Fibroblast of mammary gland (primary cell): Measurements from ENCODE around the gene KCTD21.

Experiments used
- DNase-seq: peaks from one replicate; pipeline ENCODE4 v3.0.0-alpha.2; 2010; ENCODE audit warnings: low read depth
- H3K4me3 ChIP-seq: 2 replicates; pipeline ENCODE4 v1.5.1; 2011; ENCODE audit warnings: low read depth, mild to moderate bottlenecking, low read length, moderate library complexity; ENCODE audit not compliant: control insufficient read depth
- TF ChIP-seq, protein P1 (sequence below): conservative IDR thresholded peaks from 2 replicates; pipeline ENCODE4 v1.5.1; 2011; ENCODE audit warnings: low read depth, low read length, inconsistent platforms; ENCODE audit not compliant: control insufficient read depth, insufficient read depth

KCTD21 gene

DNA sequence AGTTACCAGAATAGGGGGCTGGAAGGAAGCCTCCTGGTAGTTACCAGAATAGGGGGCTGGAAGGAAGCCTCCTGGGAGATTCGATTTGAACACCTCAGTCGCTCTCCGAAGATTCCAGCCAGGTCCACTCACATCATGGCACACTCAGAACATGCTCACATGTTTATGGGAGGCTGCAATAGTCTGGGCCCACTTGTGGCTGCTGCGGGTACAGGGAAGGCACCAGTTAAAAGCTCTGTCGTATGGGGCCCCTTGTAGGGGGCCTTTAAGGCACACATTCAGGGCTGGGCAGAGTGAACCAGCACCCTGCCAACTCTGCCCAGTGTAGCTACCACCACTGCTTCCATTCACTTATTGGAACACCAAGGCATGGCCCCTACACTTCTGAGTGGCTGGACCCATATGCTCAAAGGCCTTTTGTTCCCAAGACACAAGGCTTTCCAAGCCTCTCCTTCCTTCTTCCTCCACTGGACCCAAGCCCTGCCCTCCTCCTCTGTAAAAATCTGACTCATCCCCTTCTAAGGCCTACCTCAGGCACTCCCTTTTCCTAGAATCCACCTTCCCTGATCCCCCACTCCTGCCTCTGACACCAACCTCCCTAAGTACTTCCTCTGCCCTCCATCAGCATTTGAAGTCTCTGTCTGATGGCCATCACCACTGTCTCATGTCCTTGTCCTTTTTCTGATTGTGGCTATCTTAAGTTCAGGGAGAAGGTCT is 28.3 kb upstream of the KCTD21 start:
- TF ChIP-seq, protein P1, sequence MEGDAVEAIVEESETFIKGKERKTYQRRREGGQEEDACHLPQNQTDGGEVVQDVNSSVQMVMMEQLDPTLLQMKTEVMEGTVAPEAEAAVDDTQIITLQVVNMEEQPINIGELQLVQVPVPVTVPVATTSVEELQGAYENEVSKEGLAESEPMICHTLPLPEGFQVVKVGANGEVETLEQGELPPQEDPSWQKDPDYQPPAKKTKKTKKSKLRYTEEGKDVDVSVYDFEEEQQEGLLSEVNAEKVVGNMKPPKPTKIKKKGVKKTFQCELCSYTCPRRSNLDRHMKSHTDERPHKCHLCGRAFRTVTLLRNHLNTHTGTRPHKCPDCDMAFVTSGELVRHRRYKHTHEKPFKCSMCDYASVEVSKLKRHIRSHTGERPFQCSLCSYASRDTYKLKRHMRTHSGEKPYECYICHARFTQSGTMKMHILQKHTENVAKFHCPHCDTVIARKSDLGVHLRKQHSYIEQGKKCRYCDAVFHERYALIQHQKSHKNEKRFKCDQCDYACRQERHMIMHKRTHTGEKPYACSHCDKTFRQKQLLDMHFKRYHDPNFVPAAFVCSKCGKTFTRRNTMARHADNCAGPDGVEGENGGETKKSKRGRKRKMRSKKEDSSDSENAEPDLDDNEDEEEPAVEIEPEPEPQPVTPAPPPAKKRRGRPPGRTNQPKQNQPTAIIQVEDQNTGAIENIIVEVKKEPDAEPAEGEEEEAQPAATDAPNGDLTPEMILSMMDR = no peak
- no peak overlapping the region for H3K4me3 ChIP-seq
- DNase-seq = peak; percentile 10

DNA sequence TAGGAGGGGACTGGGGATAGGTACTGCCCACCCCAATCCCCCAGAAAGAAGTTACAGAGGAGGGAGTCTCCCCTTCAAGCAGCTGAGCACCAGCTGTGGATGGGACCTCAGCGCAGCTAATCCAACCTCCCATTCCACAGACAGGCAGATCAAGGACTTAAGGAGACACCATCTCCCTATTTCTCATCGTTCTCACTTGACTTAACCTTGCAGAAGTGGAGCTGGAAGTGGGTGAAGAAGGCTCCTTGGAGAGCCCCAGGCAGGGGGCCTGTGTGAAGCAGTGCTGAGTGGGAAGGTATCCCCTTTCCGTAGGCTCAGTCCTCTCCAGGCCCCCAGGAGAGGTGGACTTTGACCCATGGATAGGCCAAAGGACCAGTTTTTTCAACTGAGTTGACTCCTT is 27.6 kb upstream of the KCTD21 start:
- H3K4me3 ChIP-seq = no peak overlapping the region
- DNase-seq = no peak
- TF ChIP-seq, protein P1 = no peak

DNA sequence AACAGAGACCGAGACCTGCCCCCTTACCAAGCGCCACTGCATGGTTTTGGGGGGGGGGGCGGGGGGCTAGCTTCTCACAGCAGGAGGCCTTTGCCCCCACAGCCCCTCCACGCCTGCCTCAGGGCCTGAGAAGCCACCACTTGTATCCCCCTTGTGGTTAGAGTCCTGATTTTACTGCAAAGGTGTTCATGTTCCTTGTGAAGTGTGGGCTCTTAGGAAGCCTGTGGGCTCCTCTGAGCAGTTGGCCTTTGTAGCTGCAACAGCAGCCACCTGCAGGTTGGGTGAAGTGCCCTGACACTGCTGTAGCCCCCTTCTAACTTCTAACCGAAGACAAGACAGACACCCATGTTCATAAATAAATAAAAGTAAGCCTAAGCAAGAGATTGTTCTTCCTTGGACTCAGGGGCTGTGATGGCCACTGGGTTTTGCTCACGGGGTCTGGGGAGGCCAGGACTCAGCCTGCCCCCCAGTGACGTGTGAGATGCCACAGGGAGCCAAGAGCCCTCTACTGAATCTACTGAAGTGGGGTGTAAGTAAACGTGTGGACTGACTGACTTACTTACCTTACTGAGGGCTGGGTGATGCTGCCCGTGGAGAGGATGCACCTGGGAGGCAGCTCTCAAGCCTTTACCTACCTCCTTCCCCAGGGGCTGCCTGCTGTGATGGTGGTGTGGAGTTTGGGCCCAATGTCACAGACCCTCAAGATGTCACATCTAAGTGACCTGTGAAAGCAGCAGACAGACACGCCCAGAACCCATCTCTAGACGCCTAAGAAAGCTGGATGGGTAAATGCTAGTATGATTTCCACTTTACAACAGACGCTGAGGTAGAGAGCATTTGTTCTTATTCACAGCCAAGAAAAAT is 26.1 kb upstream of the KCTD21 start:
- TF ChIP-seq, protein P1 = no peak
- H3K4me3 ChIP-seq = no peak overlapping the region
- DNase-seq = no peak

DNA sequence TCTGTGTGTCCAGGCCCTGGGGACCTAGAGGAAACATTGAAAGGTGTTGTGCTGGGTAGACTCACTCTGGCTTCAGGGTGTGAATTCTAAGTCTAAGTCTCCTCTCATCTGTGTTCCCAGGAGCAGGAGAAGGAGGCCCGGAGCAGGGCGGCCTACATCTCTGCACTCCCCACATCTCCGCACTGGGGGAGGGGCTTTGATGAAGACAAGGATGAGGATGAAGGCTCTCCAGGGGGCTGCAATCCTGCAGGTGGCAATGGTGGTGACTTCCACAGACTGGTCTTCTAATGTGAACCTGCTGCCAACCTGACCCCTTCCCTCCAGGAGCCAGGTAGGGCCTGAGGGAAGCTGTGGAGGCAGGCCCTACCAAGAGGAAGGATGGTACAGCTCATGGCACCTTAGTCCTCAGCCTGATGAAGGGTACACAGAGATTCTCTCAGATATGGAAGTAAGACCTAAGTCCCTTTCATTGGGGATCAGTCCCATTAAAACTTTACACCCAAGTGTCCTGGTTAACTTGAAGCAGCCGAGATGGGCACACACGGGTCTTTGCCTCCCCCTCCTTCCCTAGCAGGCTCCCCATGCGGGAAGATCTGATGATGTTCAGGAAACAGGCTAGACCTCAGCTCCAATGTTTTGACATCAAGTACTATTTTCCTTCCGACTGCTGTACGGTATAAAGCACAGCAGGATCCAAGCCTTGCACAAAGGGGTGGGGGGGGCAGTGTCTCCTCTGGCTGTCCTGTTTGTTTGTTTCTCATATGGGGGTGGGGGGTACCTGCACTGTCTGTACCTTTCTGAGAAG is 25.3 kb upstream of the KCTD21 start:
- no peak for DNase-seq
- H3K4me3 ChIP-seq = no peak overlapping the region
- TF ChIP-seq, protein P1 = no peak

DNA sequence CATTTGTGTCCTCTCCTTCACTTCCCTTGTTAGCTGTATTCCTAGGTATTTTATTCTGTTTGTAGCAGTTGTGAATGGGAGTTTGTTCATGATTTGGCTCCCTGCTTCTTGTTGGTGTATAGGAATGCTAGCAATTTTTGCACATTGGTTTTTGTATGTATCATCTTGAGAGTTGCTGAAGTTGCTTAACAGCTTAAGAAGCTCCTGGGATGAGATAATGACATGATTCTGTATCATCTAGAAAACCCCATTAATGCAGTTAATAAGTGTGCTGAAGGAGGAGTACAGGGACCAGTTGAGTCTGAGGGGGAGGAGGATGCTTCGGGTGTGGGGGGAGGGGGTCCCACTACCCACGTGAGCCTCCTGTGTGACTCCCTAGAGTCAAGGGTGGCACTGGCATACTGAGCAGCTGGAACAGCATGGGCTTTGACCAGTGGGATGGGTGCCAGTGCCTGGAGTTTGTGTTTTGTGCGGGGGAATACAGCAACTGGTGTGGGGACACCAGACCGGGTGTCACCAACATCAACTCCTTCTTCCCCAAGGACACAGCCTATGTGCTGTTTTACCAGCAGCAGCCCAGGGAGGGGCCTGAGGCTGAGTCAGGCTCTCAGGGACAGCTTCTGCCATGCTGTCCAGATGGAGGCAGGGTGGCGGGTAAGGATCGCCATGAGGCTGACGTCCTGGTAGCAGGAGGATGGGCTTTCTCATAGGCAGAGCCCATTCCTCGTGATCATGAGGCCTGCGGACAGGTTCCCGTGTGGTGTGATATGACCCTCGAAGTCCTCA is 24.4 kb upstream of the KCTD21 start:
- no peak overlapping the region for H3K4me3 ChIP-seq
- TF ChIP-seq, protein P1 = no peak
- peak; percentile 57 for DNase-seq

DNA sequence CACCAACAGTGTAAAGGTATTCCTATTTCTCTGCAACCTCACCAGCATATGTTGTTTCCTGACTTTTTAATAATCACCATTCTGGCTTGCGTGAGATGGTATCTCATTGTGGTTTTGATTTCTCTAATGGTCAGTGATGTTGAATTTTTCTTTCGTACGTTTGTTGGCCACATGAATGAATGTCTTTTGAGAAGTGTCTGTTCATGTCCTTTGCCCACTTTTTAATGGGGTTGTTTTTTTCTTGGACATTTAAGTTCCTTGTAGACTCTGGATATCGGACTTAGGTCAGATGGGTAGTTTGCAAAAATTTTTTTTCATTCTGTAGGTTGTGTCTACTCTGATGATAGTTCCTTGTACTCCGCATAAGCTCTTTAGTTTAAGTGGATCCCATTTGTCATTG is 23.1 kb upstream of the KCTD21 start:
- H3K4me3 ChIP-seq = no peak overlapping the region
- TF ChIP-seq, protein P1 = no peak
- DNase-seq = no peak
